ENCODE data around the gene HEMK1. TPM values are rescaled to one million over a fixed set of nuclear protein-coding genes. Genes with fewer than 3 reads are reported as not detected.
A peak's percentile ranks its signal among the peaks of the same experiment; 100 is the strongest.

The HEMK1 gene
- total RNA-seq, 2 experiments from 2014 or later, result 19.3 to 27.4 TPM

GRCh38 chr3:50616003-50616769 lies 46.9 kb downstream of the HEMK1 start:
- POLR2A ChIA-PET, result interaction anchor here (0.9 to 1.8 kb wide), 4 partner anchors 16 to 773 kb away, joined by 4 to 7 read pairs (median 6); partner anchors contain the start of gene HEMK1
- Histone ChIP-seq H2AFZ (ENCODE audit: low read length) (peak overlapping the region; percentile 94), H4K20me1 (ENCODE audit: insufficient read depth, low read length) (no peaks in the 10 kb centered on the region), H3K27ac (ENCODE audit: low read depth, low read length, poor library complexity, severe bottlenecking) (peak overlapping the region; percentile 54), H3K79me2 (ENCODE audit: insufficient read depth, low read depth, low read length) (no peaks in the 10 kb centered on the region), H3K4me2 (ENCODE audit: low read length) (peak overlapping the region; percentile 98), H3K9me2 (ENCODE audit: insufficient read depth, low read length) (no peaks in the 10 kb centered on the region), H3K4me3 (ENCODE audit: low read depth, low read length, poor library complexity, severe bottlenecking) (peak overlapping the region; percentile 68), H3K9me3 (ENCODE audit: low read length) (no peaks in the 10 kb centered on the region), H3K36me3 (ENCODE audit: insufficient read depth, low read length) (no peaks in the 10 kb centered on the region), H3K4me1 (ENCODE audit: insufficient read depth, low read length, poor library complexity, severe bottlenecking) (peaks cover 18% of the 10 kb centered on the region)
- intact Hi-C loops (cut with micrococcal nuclease; ENCODE audit: unreplicated experiment), result loop anchor here (1.0 to 10.0 kb wide), 5 partner anchors 36 to 923 kb away; partner anchors contain the start of genes HEMK1, RAD54L2 and RBM15B
- TF ChIP-seq CTCF (conservative IDR thresholded peaks at IDR 0.05; ENCODE audit: low read length) (peak; percentile 99), EZH2phosphoT487 (IDR thresholded peaks at IDR 0.05; ENCODE audit: borderline replicate concordance, low read depth, low read length) (no peak)
- peak; percentile 88 for DNase-seq (ENCODE audit: low spot score)
- CTCF ChIA-PET (ENCODE audit: unreplicated experiment), result interaction anchor here (0.6 to 4.0 kb wide), 6 partner anchors 35 to 876 kb away, joined by 3 to 21 read pairs (median 4); partner anchors contain the start of gene HEMK1
- BruUV-seq (replicated peaks), result no TSS peak

DNA sequence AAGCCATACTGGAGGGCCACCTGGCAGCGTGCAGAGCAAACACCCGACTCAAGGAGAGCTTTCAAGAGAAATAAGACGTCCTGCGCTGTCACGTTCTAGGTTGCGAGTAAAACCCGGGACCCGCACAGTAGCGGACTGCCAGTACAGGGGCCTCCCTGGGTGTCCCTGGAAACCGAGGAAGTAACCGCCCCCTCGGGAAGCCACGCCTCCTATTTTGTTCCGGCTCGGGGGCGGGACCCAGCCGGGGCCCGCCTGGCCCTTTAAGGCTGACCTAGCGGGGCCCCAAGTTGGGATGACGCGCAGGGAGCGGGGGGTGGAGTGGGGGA lies 47.4 kb downstream of the HEMK1 start:
- Histone ChIP-seq H3K4me1 (ENCODE audit: insufficient read depth, low read length, poor library complexity, severe bottlenecking) (peaks cover 18% of the 10 kb centered on the region), H2AFZ (ENCODE audit: low read length) (peak overlapping the region; percentile 94), H4K20me1 (ENCODE audit: insufficient read depth, low read length) (no peaks in the 10 kb centered on the region), H3K27ac (ENCODE audit: low read depth, low read length, poor library complexity, severe bottlenecking) (peak overlapping the region; percentile 54), H3K4me3 (ENCODE audit: low read depth, low read length, poor library complexity, severe bottlenecking) (peak overlapping the region; percentile 68), H3K4me2 (ENCODE audit: low read length) (peak overlapping the region; percentile 98), H3K36me3 (ENCODE audit: insufficient read depth, low read length) (no peaks in the 10 kb centered on the region), H3K79me2 (ENCODE audit: insufficient read depth, low read depth, low read length) (no peaks in the 10 kb centered on the region), H3K9me2 (ENCODE audit: insufficient read depth, low read length) (no peaks in the 10 kb centered on the region), H3K9me3 (ENCODE audit: low read length) (no peaks in the 10 kb centered on the region)
- DNase-seq (ENCODE audit: low spot score), result peak; percentile 94
- intact Hi-C loops (cut with micrococcal nuclease; ENCODE audit: unreplicated experiment), result loop anchor here (1.0 to 10.0 kb wide), 5 partner anchors 36 to 922 kb away; partner anchors contain the start of genes HEMK1, RAD54L2 and RBM15B
- no peak for TF ChIP-seq EZH2phosphoT487 (IDR thresholded peaks at IDR 0.05; ENCODE audit: borderline replicate concordance, low read depth, low read length)
- no peak for TF ChIP-seq CTCF (conservative IDR thresholded peaks at IDR 0.05; ENCODE audit: low read length)
- ChIA-PET CTCF (ENCODE audit: unreplicated experiment) (interaction anchor here (0.6 to 4.0 kb wide), 3 partner anchors 35 to 50 kb away, joined by 3 to 21 read pairs (median 3); no protein-coding TSS in a partner anchor), POLR2A (interaction anchor here (0.6 to 1.8 kb wide), 5 partner anchors 16 to 773 kb away, joined by 3 to 7 read pairs (median 6); partner anchors contain the start of gene HEMK1)
- BruUV-seq (replicated peaks), result no TSS peak
